Gastrocnemius medialis (tissue), 4 donors: ENCODE results near the gene CXCL3.

Experiments
- POLR2A ChIP-seq, 2 donors: fragments of 450-650 bp; IDR thresholded peaks; one replicate each; pipeline ENCODE4 v1.6.1; 2017; ENCODE audit warnings: antibody characterized with exemption in 2 of 2, mild to moderate bottlenecking in 2 of 2, moderate library complexity in 2 of 2
- TF ChIP-seq, protein P1 (sequence below), 5 experiments: fragments of 450-650 bp in 3 of 5; fragments of 200-600 bp in 2 of 5; sonication (generic) in 2 of 5; IDR thresholded peaks in 4 of 5; conservative IDR thresholded peaks in 1 of 5; 1 replicate in 4 of 5; 2 replicates in 1 of 5; pipeline ENCODE4 v1.5.1; 2016 to 2019; ENCODE audit warnings: antibody characterized with exemption in 5 of 5, mild to moderate bottlenecking in 3 of 5, moderate library complexity in 3 of 5

DNA sequence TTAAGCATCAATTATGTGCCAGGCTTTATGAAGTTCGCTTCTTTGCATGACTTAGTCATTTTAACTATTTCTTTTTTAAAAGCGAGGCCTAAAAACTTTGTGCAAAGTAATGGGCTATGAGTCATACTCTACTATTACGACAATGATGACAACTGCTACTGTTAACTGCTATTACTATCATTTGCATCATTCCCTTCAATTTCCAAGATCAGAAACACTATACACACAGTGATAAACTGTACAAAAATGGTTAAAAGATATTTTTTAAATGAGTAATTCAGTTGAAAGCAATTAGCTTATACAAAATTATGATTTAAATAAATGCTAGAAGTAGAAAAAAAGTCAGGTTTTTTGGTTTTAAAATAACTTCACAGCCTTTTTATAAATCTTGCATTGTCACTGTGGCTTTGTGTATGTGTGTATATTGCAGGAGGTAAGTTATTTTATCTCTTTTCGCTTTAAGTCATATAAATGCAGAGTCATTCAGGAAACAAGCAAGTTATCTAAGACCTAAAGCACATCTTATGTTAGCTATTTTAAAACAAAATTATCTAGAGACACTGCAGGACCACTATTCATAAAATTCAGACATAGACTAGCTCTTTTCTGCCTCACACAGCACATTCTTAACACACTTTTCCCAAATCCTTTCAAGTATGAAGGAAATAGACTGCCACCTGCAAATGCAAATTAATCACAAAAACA, 18.5 kb upstream of the CXCL3 start:
- TF ChIP-seq POLR2A (IDR thresholded peaks at IDR 0.05): no peak
- TF ChIP-seq, protein P1, sequence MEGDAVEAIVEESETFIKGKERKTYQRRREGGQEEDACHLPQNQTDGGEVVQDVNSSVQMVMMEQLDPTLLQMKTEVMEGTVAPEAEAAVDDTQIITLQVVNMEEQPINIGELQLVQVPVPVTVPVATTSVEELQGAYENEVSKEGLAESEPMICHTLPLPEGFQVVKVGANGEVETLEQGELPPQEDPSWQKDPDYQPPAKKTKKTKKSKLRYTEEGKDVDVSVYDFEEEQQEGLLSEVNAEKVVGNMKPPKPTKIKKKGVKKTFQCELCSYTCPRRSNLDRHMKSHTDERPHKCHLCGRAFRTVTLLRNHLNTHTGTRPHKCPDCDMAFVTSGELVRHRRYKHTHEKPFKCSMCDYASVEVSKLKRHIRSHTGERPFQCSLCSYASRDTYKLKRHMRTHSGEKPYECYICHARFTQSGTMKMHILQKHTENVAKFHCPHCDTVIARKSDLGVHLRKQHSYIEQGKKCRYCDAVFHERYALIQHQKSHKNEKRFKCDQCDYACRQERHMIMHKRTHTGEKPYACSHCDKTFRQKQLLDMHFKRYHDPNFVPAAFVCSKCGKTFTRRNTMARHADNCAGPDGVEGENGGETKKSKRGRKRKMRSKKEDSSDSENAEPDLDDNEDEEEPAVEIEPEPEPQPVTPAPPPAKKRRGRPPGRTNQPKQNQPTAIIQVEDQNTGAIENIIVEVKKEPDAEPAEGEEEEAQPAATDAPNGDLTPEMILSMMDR (IDR thresholded peaks at IDR 0.05 in 4 of 5, conservative IDR thresholded peaks at IDR 0.05 in 1 of 5): no peak
